Stimulated activated CD8-positive, alpha-beta memory T cell treated with anti-CD3 and anti-CD28 coated beads, Interleukin-15, amount 100 ng/mL, for 1 hour (primary cell): Measurements from ENCODE around the gene ADPGK.
"Not testable (repeated sequence)": the region's sequence is repeated elsewhere in the genome, so short reads cannot be mapped to it uniquely, and the experiment has no call there.

ENCODE experiments used
- DNase-seq: peaks from one replicate; pipeline ENCODE4 v3.0.0-alpha.2; 2020; ENCODE audit warnings: low read depth

ADPGK gene

DNA sequence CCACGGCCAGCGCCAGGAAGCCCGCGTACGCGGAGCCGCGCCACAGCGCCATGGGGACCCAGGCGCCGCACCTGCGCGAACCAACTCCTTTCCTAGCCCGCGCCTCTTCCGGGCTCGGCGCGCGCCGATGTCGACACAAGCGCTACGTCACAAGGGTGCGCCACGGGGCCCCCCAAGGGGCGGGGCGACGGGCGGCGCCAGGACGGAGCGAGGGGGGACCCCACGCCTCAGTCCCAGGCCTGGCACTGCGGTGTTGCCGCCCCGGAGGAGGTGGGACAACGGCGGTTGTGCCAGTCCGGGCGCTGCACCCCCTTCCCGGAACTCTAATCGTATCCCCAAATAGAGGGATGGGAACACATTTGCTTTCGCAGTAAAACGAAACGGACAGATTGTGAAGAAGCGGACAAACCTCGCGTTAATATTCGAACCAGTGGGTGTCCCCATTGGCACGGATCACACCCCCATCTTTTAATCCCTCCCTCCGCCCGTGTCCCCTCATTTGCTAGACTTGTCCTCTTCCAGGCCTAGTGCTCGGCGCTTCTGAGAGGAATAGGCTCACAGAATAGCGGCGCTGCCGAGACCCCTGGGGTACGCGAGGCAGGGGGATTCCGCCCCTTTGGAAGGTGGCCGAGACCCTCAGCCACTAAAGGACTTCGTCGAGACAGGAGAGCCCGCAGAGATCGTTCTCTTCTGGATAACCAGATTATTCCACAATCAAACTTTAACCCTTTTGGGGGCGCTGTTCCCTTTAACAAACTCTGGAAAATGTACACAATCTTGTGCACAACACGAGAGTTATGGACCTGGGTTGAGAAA, at the start of gene ADPGK:
Gene ADPGK (minus strand): TSS at position 119 of the 816 bp plus-strand sequence. CDS start 67 bp downstream, at position 52.
- DNase-seq: peak; percentile 85

DNA sequence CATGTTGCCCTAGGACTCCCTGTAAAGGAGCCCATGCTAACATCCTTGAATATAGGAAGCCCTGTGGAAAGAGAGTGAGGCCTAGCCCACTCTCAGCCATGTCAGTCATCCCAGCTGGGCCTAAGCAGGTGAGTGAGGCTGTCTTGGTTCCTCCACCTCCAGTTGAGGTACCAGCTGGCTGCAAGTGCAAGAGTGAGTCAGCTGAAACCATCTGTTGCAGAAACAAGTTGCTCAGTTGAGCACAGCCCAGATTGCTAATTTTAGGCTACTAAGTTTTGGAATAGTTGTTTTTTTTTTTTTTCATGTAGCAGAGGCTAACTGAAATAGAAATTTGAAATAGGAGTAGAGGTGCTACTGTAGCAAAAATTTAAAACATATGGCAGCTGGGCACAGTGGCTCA, 43.7 kb upstream of the ADPGK start:
- no peak for DNase-seq

DNA sequence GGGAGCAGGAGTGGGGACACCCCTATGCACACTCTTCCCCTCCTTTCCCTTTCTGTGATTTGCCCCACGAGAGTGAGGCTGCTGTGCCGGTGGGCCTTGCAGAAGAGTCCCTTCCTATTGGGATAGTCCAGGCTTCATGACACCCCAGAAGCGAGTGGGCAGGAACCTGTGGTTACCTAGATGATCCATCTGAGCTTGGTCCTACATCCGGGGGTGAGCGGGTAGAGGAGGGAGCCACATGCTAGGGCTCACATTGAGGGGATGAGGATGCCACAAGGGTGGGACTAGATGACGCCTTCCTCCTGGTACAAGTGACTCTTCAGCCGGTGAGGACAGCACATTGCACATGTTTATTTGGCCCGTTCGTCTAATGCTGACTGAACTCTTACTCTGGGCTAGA, 43.1 kb upstream of the ADPGK start:
- DNase-seq: no peak

DNA sequence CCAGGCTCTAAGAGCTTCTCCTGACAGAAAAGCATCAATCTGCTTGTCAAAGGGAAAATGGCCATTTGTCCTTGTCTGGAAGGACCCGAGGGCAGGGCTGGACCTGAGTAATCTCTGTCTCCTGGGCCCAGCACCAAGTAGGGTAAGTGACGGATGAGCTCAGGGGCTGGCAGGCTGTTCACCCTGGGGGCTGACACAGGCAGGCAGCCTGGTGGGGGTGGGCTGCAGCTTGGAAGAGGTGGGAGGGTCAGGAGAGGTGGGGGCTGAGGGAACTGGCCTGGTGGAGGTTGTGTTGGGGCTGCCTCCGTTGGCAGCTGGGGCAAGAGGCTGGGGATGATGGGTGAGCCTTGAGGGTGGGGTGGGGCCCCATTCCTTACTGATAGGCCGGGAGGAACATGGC, 42.3 kb upstream of the ADPGK start:
- DNase-seq: no peak

DNA sequence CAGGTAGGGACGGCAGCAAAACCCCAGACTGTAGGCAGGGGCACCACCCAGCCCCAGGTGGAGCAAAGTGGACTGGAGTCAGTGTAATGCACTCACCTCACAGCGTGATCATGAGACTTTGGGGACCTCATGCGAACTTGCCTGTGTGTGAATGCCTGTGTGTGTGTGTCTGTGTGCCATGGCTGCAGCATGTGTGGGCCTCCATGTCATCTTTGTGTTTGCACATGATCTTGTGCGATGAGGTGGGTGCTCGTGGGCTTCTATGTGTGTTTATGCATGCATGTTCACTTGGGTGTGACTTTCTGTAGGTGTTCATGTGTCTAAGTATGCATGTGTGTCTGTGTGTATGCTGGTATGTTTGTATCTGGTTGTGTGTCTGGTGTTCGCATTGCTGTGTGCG, 41.2 kb upstream of the ADPGK start:
- no peak for DNase-seq

DNA sequence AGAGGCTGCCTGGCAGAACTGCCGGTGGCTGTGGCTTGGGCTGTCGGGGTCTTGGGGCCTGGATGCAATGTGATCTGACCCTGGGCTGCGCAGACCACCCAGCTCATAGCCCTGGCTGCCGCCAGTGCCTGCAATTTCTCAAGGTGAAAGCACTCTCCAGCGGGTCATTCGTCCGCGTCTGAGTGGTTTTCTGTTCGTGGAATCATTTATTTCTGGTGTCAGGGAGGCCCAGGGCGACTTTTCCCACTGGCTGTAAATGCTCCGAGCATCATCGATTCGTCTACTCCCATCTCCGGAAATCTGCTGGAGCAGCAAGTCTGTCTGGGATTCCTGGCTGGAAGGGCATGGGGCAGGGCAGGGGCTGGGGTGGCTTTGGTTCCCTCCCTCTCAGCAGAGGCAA, 40.6 kb upstream of the ADPGK start:
- DNase-seq: no peak

DNA sequence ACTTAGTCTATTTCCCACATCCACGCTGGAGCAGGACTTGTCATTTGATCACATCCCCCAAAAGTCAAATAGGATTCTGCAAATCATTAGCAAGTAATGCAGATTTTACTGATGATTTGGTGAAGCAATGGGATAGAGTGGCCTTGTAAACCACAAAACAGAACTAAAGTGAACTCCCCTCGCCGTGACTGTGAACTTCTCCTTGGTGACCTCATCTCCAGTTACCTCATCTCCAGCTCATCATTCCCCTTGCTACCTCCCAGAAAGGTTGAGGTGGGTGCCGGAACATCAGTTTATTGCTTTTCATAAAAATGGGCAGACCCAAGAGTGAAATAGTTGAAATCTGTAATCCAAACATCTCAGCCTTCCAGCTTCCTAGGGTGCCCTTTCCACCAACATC, 36.7 kb upstream of the ADPGK start:
- no peak for DNase-seq

DNA sequence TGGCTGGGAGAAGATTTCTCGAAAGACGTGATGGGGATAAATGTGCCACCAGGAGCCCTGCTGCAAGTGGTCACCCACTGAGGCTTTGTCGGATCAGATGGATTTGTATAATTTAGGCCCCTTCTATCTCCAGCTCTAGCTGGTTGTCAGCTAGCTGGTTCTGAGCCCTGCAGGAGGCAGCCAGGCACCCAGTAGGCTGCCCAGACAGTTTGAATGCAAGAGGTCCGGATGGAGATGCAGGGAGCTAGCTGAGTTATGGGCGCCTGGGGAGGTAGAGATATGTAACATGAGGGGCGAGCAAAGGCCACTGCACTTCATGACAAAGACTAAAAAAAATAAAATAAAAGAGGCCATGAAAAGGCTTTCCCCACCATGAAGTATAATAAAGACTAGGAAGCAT, 35.1 kb upstream of the ADPGK start:
- DNase-seq: no peak

DNA sequence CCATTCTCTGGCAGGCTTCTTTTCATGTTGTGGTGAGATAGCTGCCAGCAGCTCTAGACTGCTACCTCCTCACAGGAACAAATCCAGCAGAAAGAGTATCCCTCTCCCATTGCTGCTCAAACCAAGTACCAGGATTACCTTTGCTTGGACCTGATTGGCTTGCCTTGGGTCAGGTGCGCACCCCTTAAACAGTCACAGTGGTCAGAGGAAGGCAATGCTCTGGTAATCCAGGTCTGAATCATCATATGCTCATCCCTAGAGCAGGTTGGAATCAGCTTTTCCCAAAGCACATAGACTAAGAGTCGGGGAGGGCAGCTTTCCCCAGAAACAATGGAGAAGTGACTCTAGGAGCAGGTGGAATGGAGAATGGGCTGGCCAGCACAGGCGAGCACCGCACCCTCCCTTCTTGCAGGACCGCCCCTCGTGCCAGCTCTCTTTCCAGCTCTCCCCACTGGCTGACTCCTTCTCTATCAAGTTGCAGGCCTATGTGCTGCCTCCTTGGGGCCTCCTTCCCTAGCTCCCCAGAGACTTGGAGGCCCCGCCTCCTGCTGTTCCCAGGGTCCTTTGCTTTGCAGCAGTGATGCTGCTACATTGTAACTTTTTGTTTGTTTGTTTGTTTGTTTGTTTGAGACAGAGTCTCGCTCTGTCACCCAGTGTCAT, 29.9 kb upstream of the ADPGK start:
- DNase-seq: no peak

DNA sequence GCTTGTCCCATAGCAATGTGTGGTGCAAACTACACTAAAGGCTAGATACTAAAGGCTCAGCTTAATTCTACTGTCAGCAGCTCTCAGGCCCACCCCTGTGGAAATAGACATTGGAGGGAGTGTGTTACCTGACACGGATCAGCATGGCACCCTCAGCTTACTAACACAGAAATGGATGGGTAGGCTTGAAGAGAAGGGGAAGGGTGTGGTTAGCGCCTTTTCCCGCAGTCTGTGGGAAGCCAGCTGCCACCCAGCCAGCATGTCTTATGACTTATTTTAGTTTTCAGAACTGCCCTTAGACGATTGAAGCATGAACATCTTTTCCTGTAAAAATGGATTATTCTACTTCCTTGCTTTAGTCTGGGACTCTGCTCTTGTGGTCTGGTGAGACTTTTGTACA, 25.8 kb upstream of the ADPGK start:
- DNase-seq: no peak

DNA sequence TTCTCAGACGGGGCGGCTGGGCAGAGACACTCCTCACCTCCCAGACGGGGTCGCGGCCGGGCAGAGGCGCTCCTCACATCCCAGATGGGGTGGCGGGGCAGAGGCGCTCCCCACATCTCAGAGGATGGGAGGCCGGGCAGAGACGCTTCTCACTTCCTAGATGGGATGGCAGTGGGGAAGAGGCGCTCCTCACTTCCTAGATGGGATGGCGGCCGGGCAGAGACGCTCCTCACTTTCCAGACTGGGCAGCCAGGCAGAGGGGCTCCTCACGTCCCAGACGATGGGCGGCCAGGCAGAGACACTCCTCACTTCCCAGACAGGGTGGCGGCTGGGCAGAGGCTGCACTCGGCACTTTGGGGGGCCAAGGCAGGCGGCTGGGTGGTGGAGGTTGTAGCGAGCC, 23.8 kb upstream of the ADPGK start:
- DNase-seq: not testable (repeated sequence)

DNA sequence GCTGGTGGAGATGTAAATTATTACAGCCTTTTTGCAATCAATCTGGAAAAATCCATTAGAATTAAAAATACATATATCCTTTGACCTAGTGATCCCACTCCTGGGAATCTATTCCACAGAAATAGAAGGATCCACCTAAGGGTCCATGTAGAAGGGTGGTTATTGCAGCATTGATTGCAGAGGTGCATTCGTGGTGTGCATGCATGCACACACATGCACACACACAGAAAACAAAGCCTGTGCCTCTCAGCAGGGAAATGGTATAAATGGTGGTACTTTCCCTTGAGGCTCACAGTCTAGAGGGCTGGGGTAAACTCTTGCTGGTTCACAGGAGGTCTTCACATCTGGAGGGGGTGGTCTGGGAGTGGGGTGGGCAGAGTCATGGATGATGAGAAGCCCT, 19.4 kb upstream of the ADPGK start:
- DNase-seq: no peak

DNA sequence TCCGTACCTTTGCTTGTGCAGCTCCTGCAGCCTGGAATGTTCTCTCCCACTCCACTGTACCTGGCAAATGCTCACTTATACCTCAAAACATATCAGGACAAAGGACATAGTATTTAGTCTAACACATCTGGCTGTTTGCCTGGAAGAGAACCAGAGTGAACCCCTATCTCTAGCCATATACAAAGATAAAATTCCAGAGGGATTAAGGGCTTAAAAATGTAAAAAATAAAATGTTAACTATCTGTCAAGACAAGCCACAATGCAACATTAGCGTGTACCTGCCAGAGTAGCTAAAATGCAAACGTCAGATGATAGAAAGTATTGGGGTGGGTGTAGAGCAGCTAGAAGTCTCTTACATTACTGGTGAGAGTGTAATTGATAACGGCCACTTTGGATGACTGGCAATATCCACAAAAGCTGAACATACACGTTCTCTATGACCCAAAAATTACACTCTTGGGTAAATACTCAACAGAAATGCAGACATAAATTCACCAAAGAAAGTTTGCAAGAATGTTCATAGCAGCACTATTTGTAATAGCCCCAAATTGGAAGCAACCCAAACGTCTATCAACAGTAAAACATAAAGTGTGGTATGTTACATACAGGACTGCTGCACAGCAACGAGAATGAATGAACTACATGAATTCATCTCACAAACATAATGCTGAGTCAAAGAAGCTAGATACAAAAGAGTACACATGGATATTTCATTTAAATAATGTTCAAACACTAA, 18.2 kb upstream of the ADPGK start:
- no peak for DNase-seq

DNA sequence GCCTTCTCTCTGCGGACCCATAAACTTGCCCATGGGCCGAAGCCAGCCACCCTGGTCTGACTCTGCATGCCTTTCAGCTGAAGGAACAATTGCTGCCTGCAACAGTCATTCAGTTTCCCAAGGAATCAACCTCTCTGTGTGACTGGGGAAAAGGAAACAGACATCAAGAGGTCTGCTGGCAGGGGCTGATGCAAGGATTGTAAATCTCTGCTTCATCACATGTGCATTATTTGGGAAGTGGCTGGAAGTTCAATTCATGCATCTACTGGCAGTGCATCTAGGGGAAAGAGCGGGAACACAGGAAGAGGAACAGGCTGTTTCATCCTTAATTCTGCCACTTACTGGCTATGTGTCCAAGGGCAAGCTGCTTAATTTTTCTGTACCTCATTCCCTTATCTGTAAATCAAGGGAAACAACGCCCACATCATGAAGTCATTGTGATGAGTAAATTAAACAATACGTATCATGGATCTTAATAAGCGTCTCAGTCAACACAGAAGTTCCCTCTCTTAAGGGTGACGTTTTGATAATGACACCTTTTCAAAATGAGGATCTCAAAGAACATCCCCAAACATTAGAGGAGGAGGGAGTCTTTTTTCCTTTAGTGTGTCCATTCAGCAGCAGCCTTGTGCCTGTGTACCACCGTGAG, 17.4 kb upstream of the ADPGK start:
- DNase-seq: no peak

DNA sequence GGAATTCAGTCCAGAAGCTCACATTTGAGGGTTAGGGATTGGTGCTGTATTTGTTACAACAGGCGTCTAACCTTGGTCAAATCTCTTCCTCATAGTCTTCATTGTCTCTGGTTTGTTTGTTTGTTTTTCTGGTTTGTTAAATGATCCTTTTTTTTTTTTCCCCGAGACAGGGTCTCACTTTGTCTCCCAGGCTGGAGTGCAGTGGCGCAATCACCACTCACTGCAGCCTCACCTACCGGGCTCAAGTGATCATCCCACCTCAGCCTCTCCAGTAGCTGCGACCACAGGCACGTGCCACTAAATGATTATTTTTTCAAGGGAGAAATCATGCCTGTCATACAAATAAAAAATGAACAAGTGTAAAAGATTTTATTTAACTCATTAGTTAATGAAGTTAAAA, 14.3 kb upstream of the ADPGK start:
- DNase-seq: no peak

DNA sequence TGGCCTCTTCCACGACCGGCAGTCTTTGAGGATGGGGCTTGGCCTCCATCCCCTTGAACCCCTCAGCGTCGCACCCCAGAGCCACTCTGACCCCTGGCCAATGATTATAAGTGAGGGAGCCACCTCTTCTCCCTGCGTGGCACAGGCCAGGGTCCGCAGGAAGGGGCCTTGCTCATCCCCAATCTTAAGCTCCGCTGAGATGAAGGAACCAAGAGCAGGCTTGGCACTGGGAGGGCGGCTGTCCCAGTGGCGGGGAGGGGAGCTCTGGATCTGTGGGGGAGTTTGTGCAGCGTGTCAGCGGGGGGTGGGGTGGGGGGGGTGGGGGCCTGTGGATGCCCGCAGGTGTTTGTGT, 13.8 kb upstream of the ADPGK start:
- DNase-seq: no peak

DNA sequence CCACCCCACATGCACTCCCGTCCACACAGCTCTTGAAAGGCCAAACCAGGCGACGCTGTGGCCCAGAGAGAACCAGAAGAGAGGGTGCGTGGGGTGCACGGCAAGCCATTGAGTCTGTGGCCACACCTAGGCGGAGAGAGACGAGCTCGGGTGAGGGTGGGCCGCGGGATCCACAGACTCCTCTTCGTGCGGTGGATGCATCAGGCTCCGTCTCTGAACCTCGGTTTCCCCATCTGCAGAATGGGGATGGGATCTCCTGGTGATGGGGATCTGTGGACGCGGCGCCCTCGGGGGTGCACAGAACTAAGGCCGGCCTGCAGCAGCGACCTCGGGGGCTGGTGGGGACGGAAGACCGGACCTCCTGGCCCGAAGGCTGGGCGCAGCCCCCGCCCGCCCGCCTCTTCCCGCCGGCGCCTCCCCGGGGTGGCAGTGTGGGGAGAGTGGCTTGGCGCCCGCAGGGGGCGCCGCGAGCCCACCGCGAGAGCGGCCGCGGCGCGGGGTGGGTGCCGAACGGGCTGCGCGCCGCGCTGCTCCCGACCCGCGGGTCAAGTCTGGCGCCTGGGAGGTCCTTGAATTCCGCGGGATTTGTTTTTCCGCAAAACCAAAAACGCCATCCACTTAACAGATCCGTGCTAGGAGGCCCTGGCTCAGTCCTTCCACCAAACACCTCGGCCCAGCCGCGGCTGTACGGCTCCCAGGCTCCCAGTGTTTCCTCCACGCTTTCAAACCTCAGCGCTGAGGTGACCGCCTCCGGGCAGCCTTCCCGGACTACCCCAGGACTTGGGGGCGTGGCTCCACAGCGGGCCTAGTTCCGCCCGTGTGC, 13.2 kb upstream of the ADPGK start:
- no peak for DNase-seq

DNA sequence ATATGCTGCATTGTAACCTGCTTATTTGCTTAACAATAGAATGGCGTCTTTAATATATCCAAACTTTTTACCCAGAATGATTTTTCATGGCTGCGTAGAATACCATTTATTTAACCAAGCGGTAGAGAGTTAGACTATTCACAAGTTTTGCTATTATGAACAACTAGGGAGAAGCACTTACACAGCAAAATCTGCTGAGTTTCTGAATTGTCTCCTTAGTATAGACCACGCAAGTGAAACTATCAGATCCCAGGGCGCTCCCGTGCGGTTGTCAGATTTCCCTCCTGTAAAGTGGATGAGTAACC, 12.6 kb upstream of the ADPGK start:
- no peak for DNase-seq

DNA sequence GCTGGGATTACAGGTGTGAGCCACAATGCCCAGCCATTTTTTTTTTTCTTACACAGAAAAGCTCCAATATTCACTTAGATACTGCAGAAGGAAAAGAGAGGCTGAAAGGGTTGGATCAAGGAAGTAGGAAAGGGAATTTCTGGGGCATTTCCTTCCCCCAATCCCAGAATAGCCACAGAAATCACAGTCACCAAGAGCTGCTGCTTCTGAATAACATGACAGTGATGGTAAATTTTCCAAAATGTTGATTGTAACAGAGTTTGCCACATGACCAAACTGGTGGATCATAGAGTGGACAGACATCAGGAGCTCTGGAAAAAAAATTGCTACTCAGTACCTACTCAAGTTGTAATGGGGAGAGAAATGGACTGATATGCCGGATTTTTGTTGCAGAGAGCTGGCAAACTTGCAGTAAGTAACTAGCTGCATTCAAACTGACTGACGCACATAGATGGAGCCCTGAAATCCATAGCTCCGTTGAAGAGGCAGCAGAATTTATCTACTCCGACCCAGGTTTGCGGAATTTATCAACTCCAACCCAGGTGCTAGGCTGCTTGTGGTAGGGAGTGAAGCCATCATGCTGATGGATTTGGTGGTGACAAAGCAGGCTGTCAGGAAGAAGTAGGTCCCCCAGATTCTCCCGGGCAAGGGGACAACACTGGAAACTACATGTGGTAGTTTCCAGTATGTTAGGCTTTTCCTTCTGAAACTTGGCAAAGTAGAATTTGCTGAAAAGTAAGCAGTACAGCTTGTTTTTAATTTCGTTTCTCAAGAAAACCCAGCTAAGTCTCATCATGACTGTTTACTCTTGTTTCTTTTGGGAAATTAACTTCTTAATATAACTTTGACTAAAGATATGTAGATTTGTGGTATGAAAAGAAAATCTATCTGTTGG, 10.5 kb upstream of the ADPGK start:
- DNase-seq: no peak

DNA sequence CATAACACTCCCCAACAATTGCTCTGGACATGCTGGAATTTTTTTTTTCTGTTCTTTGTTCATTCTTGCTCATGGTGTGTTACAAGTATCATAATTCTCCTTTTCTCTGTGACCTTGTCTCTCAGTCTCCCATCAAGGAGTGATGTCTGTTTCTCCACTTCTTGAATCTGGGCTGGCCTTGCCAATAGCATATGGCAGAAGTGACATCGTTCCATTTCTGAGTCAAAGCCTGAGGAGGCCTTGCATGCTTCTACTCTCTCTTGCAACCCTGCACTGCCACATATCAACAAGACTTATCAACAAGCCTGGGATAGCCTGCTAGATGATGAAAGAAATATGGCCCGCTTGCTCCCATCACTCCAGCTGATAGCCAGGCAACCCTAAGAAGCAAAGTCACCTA, 8.9 kb upstream of the ADPGK start:
- no peak for DNase-seq

DNA sequence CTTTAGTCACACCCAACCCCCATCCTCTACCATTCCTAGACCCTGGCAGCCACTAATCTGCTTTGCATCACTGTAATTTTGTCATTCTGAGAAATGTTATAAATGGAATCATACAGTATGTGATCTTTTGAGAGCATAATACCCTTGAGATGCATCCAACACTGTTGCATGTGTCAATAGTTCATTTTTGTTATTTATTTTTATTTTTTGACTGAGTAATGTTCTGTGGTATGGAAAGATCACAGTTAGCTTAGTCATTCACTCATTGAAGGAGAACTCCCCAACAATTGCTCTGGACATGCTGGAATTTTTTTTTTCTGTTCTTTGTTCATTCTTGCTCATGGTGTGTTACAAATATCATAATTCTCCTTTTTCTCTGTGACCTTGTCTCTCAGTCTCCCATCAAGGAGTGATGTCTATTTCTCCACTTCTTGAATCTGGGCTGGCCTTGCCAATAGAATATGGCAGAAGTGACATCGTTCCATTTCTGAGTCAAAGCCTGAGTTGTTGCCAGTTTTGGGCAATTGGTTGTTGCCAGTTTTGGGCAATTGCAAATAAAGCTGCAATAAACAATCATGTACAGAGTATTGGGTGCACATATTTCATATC, 6.8 kb upstream of the ADPGK start:
- no peak for DNase-seq
